ENCODE measurements around the gene GCNT4. TPM values are rescaled to one million over a fixed set of nuclear protein-coding genes. Genes with fewer than 3 reads are reported as not detected.

GCNT4 gene
- total and polyA plus RNA-seq, 2 of the 8 experiments (the other 6 are each of a cell fraction or from before 2014, with no cell fraction given) = 1.1 to 14.5 TPM

DNA sequence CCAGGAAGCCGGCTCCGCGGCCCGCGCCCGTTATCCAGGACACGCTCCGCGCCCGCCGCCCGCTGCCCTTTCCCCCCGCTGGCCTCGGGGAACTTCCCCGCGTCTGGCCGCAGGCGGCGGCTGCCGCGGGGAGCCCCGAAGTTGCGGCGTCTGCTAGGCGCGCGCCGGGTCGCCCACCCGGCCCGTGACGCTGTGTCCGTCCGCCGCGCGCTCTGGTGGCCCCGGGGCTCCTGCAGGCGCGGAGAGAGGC is 621 bp upstream of the GCNT4 start (continued):
- TF ChIP-seq SIN3A (conservative IDR thresholded peaks at IDR 0.05 in 1 of 2, IDR thresholded peaks at IDR 0.05 in 1 of 2; ENCODE audit: low read depth in 1 of 2, low read length in 2 of 2) = no peak
